Brain microvascular endothelial cell (primary cell): ENCODE results near the gene OSBPL5.
"Not testable (repeated sequence)": the region's sequence is repeated elsewhere in the genome, so short reads cannot be mapped to it uniquely, and the experiment has no call there.

Experiments
- DNase-seq: peaks from one replicate; pipeline ENCODE4 v3.0.0-alpha.2; 2020
- H3K27ac ChIP-seq: fragments of 250-450 bp; sonication (Bioruptor Pico); 2 replicates; pipeline ENCODE4 v1.5.1; 2020; ENCODE audit warnings: mild to moderate bottlenecking, moderate library complexity
- H3K27me3 ChIP-seq: fragments of 250-450 bp; sonication (Bioruptor Pico); replicated peaks from 2 replicates; pipeline ENCODE4 v1.5.1; 2020; ENCODE audit warnings: mild to moderate bottlenecking
- H3K36me3 ChIP-seq: fragments of 250-450 bp; sonication (Bioruptor Pico); replicated peaks from 2 replicates; pipeline ENCODE4 v1.5.1; 2020; ENCODE audit warnings: mild to moderate bottlenecking
- H3K4me3 ChIP-seq: 2 replicates; pipeline ENCODE4 v1.5.1; 2011; ENCODE audit warnings: low read depth, mild to moderate bottlenecking, control low read depth, low read length, moderate library complexity
- in situ Hi-C: cut with HindIII; loops from 2 replicates; pipeline ENCODE4 v1.10.0; 2017; ENCODE audit warnings: low sequenced_read_pairs, low pct_ligation_motif_present
- TF ChIP-seq, protein P1 (sequence below): IDR thresholded peaks from 2 replicates; pipeline ENCODE4 v1.5.1; 2011; ENCODE audit warnings: low read depth, mild to moderate bottlenecking, moderate library complexity, low read length, control low read depth, inconsistent platforms; ENCODE audit errors: missing control alignments

The OSBPL5 gene

DNA sequence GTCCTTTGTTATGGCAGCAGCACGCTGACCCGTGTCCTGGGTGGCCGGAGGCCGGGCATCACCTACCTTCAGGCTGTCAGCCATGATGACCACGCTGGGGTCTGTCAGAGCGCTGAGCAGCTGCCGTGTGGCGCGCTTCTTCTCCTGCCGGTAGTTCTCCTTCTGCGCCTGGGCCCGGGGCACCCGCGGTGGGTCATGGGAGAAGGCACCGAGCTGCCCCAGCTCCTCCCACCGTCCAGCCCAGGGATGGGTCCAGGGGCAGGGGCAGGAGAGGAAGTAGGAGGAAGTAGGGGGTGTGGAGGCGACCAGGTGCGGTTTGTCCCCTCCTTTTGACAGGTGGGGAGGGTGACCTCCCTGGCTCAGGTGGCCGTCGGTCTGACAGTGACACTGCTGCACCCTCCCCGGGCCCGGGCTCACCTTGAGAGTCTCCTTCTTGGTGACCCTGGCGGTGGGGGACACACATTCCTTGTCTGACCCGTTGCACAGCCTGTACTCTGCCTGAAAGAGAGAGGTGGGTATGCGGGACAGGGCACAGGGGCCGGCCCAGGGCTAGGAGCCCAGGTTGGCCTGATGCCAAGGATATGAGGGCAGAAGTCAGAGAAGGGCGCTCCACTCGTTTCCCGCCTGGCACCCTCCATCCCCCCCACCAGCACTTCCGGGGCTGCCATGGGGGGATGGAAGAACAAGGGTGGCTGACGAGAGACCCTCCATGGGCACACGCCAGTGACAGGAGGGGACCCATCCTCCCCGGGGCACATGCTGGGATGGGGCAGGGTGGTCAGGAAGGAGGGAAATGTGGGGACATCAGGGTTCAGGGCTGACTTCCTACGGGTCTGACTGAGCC is 43.0 kb downstream of the OSBPL5 start:
- no peak for DNase-seq
- no peak overlapping the region for H3K27ac ChIP-seq
- no peak overlapping the region for H3K4me3 ChIP-seq
- H3K27me3 ChIP-seq = no peaks in the 10 kb centered on the region
- TF ChIP-seq, protein P1, sequence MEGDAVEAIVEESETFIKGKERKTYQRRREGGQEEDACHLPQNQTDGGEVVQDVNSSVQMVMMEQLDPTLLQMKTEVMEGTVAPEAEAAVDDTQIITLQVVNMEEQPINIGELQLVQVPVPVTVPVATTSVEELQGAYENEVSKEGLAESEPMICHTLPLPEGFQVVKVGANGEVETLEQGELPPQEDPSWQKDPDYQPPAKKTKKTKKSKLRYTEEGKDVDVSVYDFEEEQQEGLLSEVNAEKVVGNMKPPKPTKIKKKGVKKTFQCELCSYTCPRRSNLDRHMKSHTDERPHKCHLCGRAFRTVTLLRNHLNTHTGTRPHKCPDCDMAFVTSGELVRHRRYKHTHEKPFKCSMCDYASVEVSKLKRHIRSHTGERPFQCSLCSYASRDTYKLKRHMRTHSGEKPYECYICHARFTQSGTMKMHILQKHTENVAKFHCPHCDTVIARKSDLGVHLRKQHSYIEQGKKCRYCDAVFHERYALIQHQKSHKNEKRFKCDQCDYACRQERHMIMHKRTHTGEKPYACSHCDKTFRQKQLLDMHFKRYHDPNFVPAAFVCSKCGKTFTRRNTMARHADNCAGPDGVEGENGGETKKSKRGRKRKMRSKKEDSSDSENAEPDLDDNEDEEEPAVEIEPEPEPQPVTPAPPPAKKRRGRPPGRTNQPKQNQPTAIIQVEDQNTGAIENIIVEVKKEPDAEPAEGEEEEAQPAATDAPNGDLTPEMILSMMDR = no peak
- peaks cover 6% of the 10 kb centered on the region for H3K36me3 ChIP-seq
- in situ Hi-C loops = no loop called here

GRCh38 chr11:3121416-3121815 is 43.7 kb downstream of the OSBPL5 start:
- H3K36me3 ChIP-seq = peaks cover 6% of the 10 kb centered on the region
- TF ChIP-seq, protein P1 = no peak
- H3K4me3 ChIP-seq = no peak overlapping the region
- in situ Hi-C loops = no loop called here
- no peak overlapping the region for H3K27ac ChIP-seq
- H3K27me3 ChIP-seq = no peaks in the 10 kb centered on the region
- DNase-seq = no peak

DNA sequence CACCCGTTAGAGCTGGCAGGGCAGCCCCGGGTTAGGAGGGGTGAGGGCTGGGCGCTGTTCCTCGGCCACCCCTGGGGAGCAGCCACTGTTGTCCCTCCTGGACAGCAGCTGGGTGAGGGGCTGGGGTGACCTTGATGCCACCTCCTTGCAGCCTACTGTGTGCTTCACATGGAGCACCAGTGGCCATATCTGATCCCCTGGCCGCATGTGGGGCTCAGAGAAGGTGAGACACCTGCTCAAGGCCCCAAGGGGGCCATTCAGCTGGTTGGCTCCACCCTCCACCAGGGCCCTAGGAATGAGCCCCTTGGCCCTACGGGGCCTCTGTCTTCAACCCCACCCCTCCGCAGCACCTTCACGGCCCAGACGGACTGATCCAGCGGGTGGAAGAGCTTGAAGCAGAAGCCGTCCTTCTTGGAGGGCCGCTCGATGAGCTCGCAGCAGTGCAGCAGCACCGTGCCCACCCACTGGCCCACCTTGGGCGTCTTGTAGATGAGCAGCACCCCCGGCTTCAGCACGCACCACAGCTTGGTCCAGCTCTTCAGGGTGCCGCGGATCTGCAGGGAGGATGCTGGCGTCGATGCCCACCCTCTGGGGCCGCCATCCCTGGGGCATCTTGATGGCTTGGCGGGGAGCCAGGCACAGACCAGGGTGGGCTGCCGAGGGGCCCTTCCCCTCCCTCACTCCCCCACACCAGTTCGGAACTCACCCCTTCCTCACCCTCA is 44.9 kb downstream of the OSBPL5 start:
- peaks cover 6% of the 10 kb centered on the region for H3K36me3 ChIP-seq
- TF ChIP-seq, protein P1 = no peak
- H3K27ac ChIP-seq = no peak overlapping the region
- DNase-seq = no peak
- in situ Hi-C loops = no loop called here
- no peak overlapping the region for H3K4me3 ChIP-seq
- no peaks in the 10 kb centered on the region for H3K27me3 ChIP-seq

DNA sequence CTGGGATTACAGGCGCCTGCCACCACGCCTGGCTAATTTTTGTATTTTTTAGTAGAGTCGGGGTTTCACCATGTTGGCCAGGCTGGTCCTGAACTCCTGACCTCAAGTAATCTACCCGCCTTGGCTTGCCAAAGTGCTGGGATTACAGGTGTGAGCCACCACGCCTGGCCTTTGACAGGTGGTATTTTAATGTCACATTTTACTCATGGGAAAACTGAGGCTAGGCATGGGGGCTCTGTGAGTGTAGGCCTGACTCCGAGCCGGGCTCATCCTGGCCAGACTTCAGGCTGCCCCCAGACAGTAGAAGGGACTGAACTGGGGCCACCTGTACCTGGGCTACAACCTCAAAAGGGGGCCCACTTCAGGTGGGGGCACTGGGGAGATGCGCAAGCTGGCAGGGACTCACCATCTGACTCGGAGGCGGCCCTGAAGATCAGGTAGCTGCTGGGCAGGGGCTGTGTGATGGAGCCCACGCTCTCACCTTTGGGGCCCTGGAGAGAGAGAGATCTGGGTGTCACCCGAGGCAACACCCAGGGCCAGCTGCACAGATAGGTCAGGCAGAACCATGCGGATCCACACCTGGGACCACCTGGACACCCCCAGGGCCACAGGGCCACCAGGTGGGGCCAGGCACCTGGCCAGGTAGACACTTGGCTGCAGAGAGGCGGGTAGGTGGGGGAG is 45.8 kb downstream of the OSBPL5 start:
- H3K36me3 ChIP-seq = peaks cover 6% of the 10 kb centered on the region
- no peak overlapping the region for H3K27ac ChIP-seq
- TF ChIP-seq, protein P1 = no peak
- H3K4me3 ChIP-seq = no peak overlapping the region
- no peaks in the 10 kb centered on the region for H3K27me3 ChIP-seq
- in situ Hi-C loops = no loop called here
- no peak for DNase-seq

DNA sequence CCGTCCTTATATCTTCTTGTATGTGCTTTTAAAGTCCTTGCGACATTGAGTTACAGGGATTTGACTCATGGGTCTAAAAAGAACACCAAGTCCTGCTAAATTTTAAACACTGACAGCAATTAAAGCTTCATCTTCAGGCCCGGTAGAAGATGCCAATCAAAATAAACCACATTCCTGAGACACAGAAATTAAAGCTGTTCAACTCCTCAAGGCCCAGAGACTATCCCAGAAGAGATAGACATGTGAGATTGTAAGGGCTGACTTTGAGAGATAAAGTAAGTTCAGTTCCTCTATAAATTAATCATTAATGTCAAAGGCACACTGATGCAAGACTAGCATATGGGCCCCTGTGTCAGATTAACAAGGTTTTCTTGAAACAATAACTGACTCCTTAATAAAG is 49.8 kb downstream of the OSBPL5 start:
- no peak for DNase-seq
- in situ Hi-C loops = no loop called here
- Histone ChIP-seq H3K36me3 (peaks cover 3% of the 10 kb centered on the region), H3K4me3 (no peak overlapping the region), H3K27me3 (no peaks in the 10 kb centered on the region), H3K27ac (no peak overlapping the region)
- TF ChIP-seq, protein P1 = no peak

GRCh38 chr11:3113661-3114060 is 51.4 kb downstream of the OSBPL5 start:
- H3K27me3 ChIP-seq, H3K27ac ChIP-seq, DNase-seq, H3K4me3 ChIP-seq, in situ Hi-C loops, H3K36me3 ChIP-seq: not testable (repeated sequence)
